ENCODE measurements around the gene CCDC88B. TPM values are rescaled to one million over a fixed set of nuclear protein-coding genes. Genes with fewer than 3 reads are reported as not detected.

The CCDC88B gene
- total and polyA plus RNA-seq, 2 experiments from 2014 or later: 6.8 to 12.1 TPM

GRCh38 chr11:64313491-64314145 is 26.4 kb upstream of the CCDC88B start:
- Histone ChIP-seq H3K27ac (ENCODE audit: low read depth) (no peak overlapping the region), H4K20me1 (replicated peaks; ENCODE audit: insufficient read depth) (no peaks in the 10 kb centered on the region; the same call in 1 of the 2 replicates), H3K4me1 (ENCODE audit: insufficient read depth) (peaks cover 5% of the 10 kb centered on the region), H3K9me2 (ENCODE audit: insufficient read depth) (no peaks in the 10 kb centered on the region), H3K27me3 (ENCODE audit: insufficient read depth) (no peaks in the 10 kb centered on the region), H3F3A (replicated peaks; ENCODE audit: low read depth) (peaks cover 19% of the 10 kb centered on the region; the same call in 1 of the 2 replicates), H3K4me2 (no peak overlapping the region), H2AFZ (no peak overlapping the region), H3K4me3 (no peak overlapping the region), H3K79me2 (replicated peaks; ENCODE audit: insufficient read depth) (peaks cover 32% of the 10 kb centered on the region), H3K36me3 (ENCODE audit: insufficient read depth) (no peaks in the 10 kb centered on the region; the same call in 1 of the 2 replicates)
- no peak overlapping the region; the same call in 2 of the 3 replicates for H3K4me3 Mint-ChIP-seq
- no peak for ATAC-seq
- no peaks in the 10 kb centered on the region; the same call in 1 of the 3 replicates for H3K9me3 Mint-ChIP-seq
- H3K36me3 Mint-ChIP-seq (ENCODE audit: low read depth): peaks cover 34% of the 10 kb centered on the region
- TF ChIP-seq ETS1 (IDR thresholded peaks at IDR 0.05) (no peak), ZNF114 (CRISPR knock-in tag; IDR thresholded peaks at IDR 0.05) (no peak), POLR2AphosphoS5 (IDR thresholded peaks at IDR 0.05; ENCODE audit: low read depth) (no peak), ZNF331 (CRISPR knock-in tag; IDR thresholded peaks at IDR 0.05; ENCODE audit: low read depth) (no peak), EZH2phosphoT487 (IDR thresholded peaks at IDR 0.05; ENCODE audit: unreplicated experiment) (no peak), NANOG (IDR thresholded peaks at IDR 0.05; ENCODE audit: borderline replicate concordance) (no peak), CREB1 (CRISPR knock-in tag; IDR thresholded peaks at IDR 0.05; ENCODE audit: low read depth) (no peak), STAT1 (IDR thresholded peaks at IDR 0.05; ENCODE audit: unreplicated experiment) (no peak), EZH2 (IDR thresholded peaks at IDR 0.05; ENCODE audit: low read depth, unreplicated experiment) (no peak)
- TF ChIP-seq, protein P1, sequence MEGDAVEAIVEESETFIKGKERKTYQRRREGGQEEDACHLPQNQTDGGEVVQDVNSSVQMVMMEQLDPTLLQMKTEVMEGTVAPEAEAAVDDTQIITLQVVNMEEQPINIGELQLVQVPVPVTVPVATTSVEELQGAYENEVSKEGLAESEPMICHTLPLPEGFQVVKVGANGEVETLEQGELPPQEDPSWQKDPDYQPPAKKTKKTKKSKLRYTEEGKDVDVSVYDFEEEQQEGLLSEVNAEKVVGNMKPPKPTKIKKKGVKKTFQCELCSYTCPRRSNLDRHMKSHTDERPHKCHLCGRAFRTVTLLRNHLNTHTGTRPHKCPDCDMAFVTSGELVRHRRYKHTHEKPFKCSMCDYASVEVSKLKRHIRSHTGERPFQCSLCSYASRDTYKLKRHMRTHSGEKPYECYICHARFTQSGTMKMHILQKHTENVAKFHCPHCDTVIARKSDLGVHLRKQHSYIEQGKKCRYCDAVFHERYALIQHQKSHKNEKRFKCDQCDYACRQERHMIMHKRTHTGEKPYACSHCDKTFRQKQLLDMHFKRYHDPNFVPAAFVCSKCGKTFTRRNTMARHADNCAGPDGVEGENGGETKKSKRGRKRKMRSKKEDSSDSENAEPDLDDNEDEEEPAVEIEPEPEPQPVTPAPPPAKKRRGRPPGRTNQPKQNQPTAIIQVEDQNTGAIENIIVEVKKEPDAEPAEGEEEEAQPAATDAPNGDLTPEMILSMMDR (conservative IDR thresholded peaks at IDR 0.05; ENCODE audit: low read depth in 2 of 2): no peak
- H3K27ac Mint-ChIP-seq: no peak overlapping the region
- peaks cover 27% of the 10 kb centered on the region for H3K27me3 Mint-ChIP-seq (ENCODE audit: insufficient read depth, low read depth, poor library complexity)
- peaks cover 8% of the 10 kb centered on the region; the same call in 2 of the 3 replicates for H3K4me1 Mint-ChIP-seq
- no peak for DNase-seq (ENCODE audit: low spot score)

DNA sequence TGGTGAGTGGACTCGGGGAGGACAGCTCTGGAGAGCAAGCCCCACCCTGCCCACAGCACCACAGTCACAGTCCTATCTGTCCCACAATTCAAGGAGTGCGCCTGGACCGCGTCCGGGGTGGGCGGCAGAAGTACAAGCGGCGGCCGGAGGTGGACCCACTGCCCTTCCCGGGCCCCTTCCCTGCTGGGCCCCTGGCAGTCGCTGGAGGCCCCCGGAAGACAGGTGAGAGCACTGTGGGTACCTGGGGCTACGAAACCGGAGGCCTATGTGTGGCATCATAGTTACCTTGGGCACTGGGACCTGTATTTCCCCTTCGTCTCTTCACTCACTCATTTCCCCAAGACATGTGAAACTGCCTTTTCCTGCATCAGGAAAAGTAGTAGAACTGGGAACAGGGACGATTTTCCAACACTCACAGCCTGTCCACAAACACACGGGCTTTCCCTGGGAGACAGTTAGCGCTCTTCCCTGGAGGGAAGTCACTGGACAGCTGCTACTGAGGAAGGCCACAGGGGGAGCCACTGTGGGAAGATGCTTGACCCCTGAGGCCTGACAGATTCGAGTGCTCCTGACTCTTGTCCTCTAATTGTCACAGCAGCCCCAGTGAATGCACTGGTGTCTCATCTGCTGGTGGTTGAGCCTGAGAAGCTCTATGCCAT is 25.7 kb upstream of the CCDC88B start:
- H3K9me3 Mint-ChIP-seq: no peaks in the 10 kb centered on the region; the same call in 1 of the 3 replicates
- H3K27me3 Mint-ChIP-seq (ENCODE audit: insufficient read depth, low read depth, poor library complexity): peaks cover 29% of the 10 kb centered on the region
- Histone ChIP-seq H3K4me2 (no peak overlapping the region), H3F3A (replicated peaks; ENCODE audit: low read depth) (peaks cover 19% of the 10 kb centered on the region; the same call in 1 of the 2 replicates), H2AFZ (no peak overlapping the region), H3K27me3 (ENCODE audit: insufficient read depth) (no peaks in the 10 kb centered on the region), H3K4me3 (no peak overlapping the region), H3K27ac (ENCODE audit: low read depth) (no peak overlapping the region), H3K79me2 (replicated peaks; ENCODE audit: insufficient read depth) (peaks cover 34% of the 10 kb centered on the region), H3K36me3 (ENCODE audit: insufficient read depth) (no peaks in the 10 kb centered on the region; the same call in 1 of the 2 replicates), H3K9me2 (ENCODE audit: insufficient read depth) (no peaks in the 10 kb centered on the region), H4K20me1 (replicated peaks; ENCODE audit: insufficient read depth) (no peaks in the 10 kb centered on the region; the same call in 1 of the 2 replicates), H3K4me1 (ENCODE audit: insufficient read depth) (peaks cover 10% of the 10 kb centered on the region)
- no peak for ATAC-seq
- TF ChIP-seq REST (IDR thresholded peaks at IDR 0.05; ENCODE audit: unreplicated experiment) (no peak), ZNF114 (CRISPR knock-in tag; IDR thresholded peaks at IDR 0.05) (no peak), JUNB (IDR thresholded peaks at IDR 0.05; ENCODE audit: unreplicated experiment) (no peak)
- TF ChIP-seq, protein P1 (conservative IDR thresholded peaks at IDR 0.05; ENCODE audit: low read depth in 2 of 2): peak in 1 of 2 experiments; percentile 40
- H3K4me3 Mint-ChIP-seq: no peak overlapping the region; the same call in 2 of the 3 replicates
- H3K4me1 Mint-ChIP-seq: peaks cover 13% of the 10 kb centered on the region
- peaks cover 32% of the 10 kb centered on the region for H3K36me3 Mint-ChIP-seq (ENCODE audit: low read depth)
- H3K27ac Mint-ChIP-seq: 0 out of 2 replicates have a peak overlapping the region, but pooled peaks have one; percentile 26
- DNase-seq (ENCODE audit: low spot score): peak; percentile 40
